MM.1S (cell line): ENCODE measurements around the gene NDEL1.

Source experiments
- DNase-seq: peaks from one replicate; pipeline ENCODE4 v3.0.0-alpha.2; 2015
- H2AFZ ChIP-seq: fragments of 300-600 bp; sonication (generic); 2 replicates; pipeline ENCODE4 v1.6.0; 2016; ENCODE audit warnings: antibody characterized with exemption, low read length
- H3F3A ChIP-seq: fragments of 300-600 bp; sonication (generic); 2 replicates; pipeline ENCODE4 v1.6.1; 2016; ENCODE audit warnings: mild to moderate bottlenecking, antibody characterized with exemption, low read length, moderate library complexity, mixed read lengths; ENCODE audit not compliant: insufficient read depth
- H3K27ac ChIP-seq: fragments of 300-600 bp; sonication (generic); 2 replicates; pipeline ENCODE4 v1.5.1; 2016; ENCODE audit warnings: mild to moderate bottlenecking, low read length
- H3K27me3 ChIP-seq: fragments of 300-600 bp; sonication (generic); replicated peaks from 2 replicates; pipeline ENCODE4 v1.6.0; 2016; ENCODE audit warnings: low read length; ENCODE audit not compliant: insufficient read depth
- H3K36me3 ChIP-seq: fragments of 300-600 bp; sonication (generic); replicated peaks from 2 replicates; pipeline ENCODE4 v1.6.1; 2016; ENCODE audit warnings: mild to moderate bottlenecking, low read length, mixed read lengths; ENCODE audit not compliant: insufficient read depth
- H3K4me1 ChIP-seq: fragments of 300-600 bp; sonication (generic); 2 replicates; pipeline ENCODE4 v1.6.1; 2016; ENCODE audit warnings: low read length, mixed read lengths
- H3K4me2 ChIP-seq: fragments of 300-600 bp; sonication (generic); 2 replicates; pipeline ENCODE4 v1.6.0; 2016; ENCODE audit warnings: low read depth, low read length
- H3K4me3 ChIP-seq: fragments of 300-600 bp; sonication (generic); 2 replicates; pipeline ENCODE4 v1.5.1; 2016; ENCODE audit warnings: low read length, mixed read lengths
- H3K79me2 ChIP-seq: fragments of 300-600 bp; sonication (generic); 2 replicates; pipeline ENCODE4 v1.6.1; 2016; ENCODE audit warnings: mixed run types, low read length, mixed read lengths
- H3K9ac ChIP-seq: fragments of 300-600 bp; sonication (generic); 2 replicates; pipeline ENCODE4 v1.6.1; 2016; ENCODE audit warnings: low read length, mixed read lengths
- H3K9me2 ChIP-seq: fragments of 300-600 bp; sonication (generic); replicated peaks from 2 replicates; pipeline ENCODE4 v1.6.1; 2016; ENCODE audit warnings: mild to moderate bottlenecking, low read length, mixed read lengths; ENCODE audit not compliant: insufficient read depth
- H3K9me3 ChIP-seq: fragments of 300-600 bp; sonication (generic); replicated peaks from 2 replicates; pipeline ENCODE4 v1.6.1; 2016; ENCODE audit warnings: mild to moderate bottlenecking, low read length, mixed read lengths; ENCODE audit not compliant: insufficient read depth
- H4K20me1 ChIP-seq: fragments of 300-600 bp; sonication (generic); 2 replicates; pipeline ENCODE4 v1.6.1; 2016; ENCODE audit warnings: mild to moderate bottlenecking, low read length, moderate library complexity, mixed read lengths; ENCODE audit not compliant: insufficient read depth
- EZH2 ChIP-seq: fragments of 300-600 bp; sonication (generic); optimal IDR thresholded peaks from 2 replicates; pipeline ENCODE3; 2017; ENCODE audit warnings: low read depth, mild to moderate bottlenecking, antibody characterized with exemption, low read length, mixed read lengths
- EZH2phosphoT487 ChIP-seq: fragments of 300-600 bp; sonication (generic); IDR thresholded peaks from 2 replicates; pipeline ENCODE4 v1.6.1; 2018; ENCODE audit warnings: antibody characterized with exemption, low read length
- TF ChIP-seq, protein P1 (sequence below): fragments of 300-600 bp; sonication (generic); IDR thresholded peaks from 2 replicates; pipeline ENCODE4 v1.5.1; 2016; ENCODE audit warnings: antibody characterized with exemption, low read length, mixed read lengths

Gene NDEL1

DNA sequence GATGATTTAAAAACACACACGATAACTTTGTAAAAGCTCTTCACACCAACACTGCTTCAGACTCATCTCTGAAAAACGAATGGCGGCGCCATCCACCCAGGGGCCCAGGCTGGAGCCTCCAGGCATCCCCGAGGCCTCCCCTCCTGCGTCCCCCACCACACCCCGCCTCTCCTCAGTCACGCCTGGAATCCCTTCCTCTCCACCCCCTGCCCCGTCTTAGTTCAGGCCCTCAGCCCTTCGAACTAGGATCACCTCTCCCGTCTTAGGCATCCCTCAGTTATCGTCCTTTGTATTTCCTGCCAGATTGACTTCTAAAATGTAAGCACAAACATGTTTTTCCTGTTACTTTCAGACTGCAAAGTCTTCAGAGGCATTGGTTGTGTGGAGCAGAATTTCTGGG lies 58.3 kb downstream of the NDEL1 start:
- H3K27me3 ChIP-seq: no peaks in the 10 kb centered on the region
- H3K4me2 ChIP-seq: no peak overlapping the region
- H3K4me1 ChIP-seq: no peaks in the 10 kb centered on the region
- H3K27ac ChIP-seq: no peak overlapping the region
- no peaks in the 10 kb centered on the region for H3K79me2 ChIP-seq
- H2AFZ ChIP-seq: no peak overlapping the region
- H3K9ac ChIP-seq: no peak overlapping the region
- no peaks in the 10 kb centered on the region for H4K20me1 ChIP-seq
- H3K9me2 ChIP-seq: no peaks in the 10 kb centered on the region
- H3F3A ChIP-seq: no peaks in the 10 kb centered on the region
- no peak for DNase-seq
- H3K36me3 ChIP-seq: no peaks in the 10 kb centered on the region
- H3K9me3 ChIP-seq: no peaks in the 10 kb centered on the region
- H3K4me3 ChIP-seq: no peak overlapping the region
- TF ChIP-seq, protein P1, sequence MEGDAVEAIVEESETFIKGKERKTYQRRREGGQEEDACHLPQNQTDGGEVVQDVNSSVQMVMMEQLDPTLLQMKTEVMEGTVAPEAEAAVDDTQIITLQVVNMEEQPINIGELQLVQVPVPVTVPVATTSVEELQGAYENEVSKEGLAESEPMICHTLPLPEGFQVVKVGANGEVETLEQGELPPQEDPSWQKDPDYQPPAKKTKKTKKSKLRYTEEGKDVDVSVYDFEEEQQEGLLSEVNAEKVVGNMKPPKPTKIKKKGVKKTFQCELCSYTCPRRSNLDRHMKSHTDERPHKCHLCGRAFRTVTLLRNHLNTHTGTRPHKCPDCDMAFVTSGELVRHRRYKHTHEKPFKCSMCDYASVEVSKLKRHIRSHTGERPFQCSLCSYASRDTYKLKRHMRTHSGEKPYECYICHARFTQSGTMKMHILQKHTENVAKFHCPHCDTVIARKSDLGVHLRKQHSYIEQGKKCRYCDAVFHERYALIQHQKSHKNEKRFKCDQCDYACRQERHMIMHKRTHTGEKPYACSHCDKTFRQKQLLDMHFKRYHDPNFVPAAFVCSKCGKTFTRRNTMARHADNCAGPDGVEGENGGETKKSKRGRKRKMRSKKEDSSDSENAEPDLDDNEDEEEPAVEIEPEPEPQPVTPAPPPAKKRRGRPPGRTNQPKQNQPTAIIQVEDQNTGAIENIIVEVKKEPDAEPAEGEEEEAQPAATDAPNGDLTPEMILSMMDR: no peak
- TF ChIP-seq EZH2phosphoT487: no peak

DNA sequence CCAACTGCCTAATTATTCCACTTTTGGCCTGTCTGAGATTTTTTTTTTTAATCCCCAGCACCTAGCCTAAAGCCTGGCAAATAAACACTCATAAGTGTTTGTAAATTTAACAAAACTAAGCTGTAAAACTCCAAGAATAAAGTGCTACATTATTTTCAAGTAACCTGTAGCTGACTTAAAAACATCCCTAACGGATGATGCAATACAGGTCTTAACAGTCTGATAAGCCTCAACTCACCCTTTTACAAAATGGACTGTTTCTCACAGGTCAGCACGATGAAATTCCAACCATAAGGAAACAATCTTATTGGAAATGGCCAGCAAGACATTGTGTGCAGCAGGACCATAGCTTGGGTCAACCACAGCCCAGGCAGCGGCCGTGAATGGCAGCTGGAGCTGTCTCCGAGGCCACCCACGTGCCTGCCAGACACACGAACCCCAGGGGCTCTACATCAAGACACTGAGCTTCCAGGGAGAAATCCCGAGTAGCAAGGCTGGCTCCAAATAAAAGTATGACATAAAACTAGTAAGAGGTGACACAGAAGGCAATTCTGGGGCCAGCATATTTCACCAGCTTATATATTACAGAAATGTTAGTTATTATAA lies 58.9 kb downstream of the NDEL1 start:
- DNase-seq: no peak
- no peaks in the 10 kb centered on the region for H3K27me3 ChIP-seq

DNA sequence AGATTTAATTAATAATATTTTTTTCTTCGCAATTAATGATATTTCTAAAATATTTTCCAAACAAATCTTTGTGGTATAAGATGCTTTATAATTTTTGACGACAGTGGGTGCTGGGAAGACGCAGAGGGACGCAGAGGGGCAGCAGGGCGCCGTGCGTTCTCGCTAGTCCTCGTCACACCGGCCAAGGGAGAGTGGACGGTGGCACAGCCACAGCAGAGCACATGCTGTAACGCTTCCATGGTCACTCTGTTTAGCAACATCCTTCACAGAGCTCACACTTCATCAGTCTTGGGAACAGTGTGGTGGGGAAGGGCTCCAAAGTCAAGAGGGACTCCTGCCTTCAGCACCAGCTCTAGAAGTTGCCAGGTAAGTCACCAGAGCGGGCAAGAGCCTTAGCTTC lies 60.4 kb downstream of the NDEL1 start:
- H2AFZ ChIP-seq: no peak overlapping the region
- H3K9me2 ChIP-seq: no peaks in the 10 kb centered on the region
- H3K79me2 ChIP-seq: no peaks in the 10 kb centered on the region
- no peaks in the 10 kb centered on the region for H3K27me3 ChIP-seq
- H3K4me1 ChIP-seq: no peaks in the 10 kb centered on the region
- DNase-seq: no peak
- TF ChIP-seq EZH2phosphoT487 (no peak), EZH2 (no peak)
- TF ChIP-seq, protein P1: no peak
- H3K27ac ChIP-seq: no peak overlapping the region
- H4K20me1 ChIP-seq: no peaks in the 10 kb centered on the region
- no peak overlapping the region for H3K4me2 ChIP-seq
- H3K9me3 ChIP-seq: no peaks in the 10 kb centered on the region
- H3K4me3 ChIP-seq: no peak overlapping the region
- H3K9ac ChIP-seq: no peak overlapping the region
- H3K36me3 ChIP-seq: no peaks in the 10 kb centered on the region
- no peaks in the 10 kb centered on the region for H3F3A ChIP-seq

More for the DNA sequence above, 58.9 kb downstream of the NDEL1 start:
- H3K9ac ChIP-seq: no peak overlapping the region
- no peaks in the 10 kb centered on the region for H3K9me2 ChIP-seq
- no peaks in the 10 kb centered on the region for H3K79me2 ChIP-seq
- H4K20me1 ChIP-seq: no peaks in the 10 kb centered on the region
- no peak overlapping the region for H3K4me2 ChIP-seq
- H3F3A ChIP-seq: no peaks in the 10 kb centered on the region
- TF ChIP-seq, protein P1: no peak
- TF ChIP-seq EZH2 (no peak), EZH2phosphoT487 (no peak)
- H3K4me3 ChIP-seq: no peak overlapping the region
- H3K9me3 ChIP-seq: no peaks in the 10 kb centered on the region
- no peak overlapping the region for H3K27ac ChIP-seq
- H3K36me3 ChIP-seq: no peaks in the 10 kb centered on the region
- H3K4me1 ChIP-seq: no peaks in the 10 kb centered on the region
- no peak overlapping the region for H2AFZ ChIP-seq
